Naive thymus-derived CD4-positive, alpha-beta T cell (primary cell): ENCODE results near the gene XXYLT1. TPM values are rescaled to one million over a fixed set of nuclear protein-coding genes. Genes with fewer than 3 reads are reported as not detected.

ENCODE experiments used
- ATAC-seq: fragments of 150-1000 bp; cut with Tn5 transposase; 2 replicates; pipeline ENCODE4 v1.10.0; 2021; ENCODE audit warnings: mild to moderate bottlenecking, moderate library complexity
- CTCF ChIA-PET: fragments of 350-600 bp; sonication (Branson Sonifier 250); formaldehyde crosslinking; loops from one replicate; lab custom pipeline; 2021; ENCODE audit warnings: antibody characterized with exemption; lab: Charles Lee
- POLR2A ChIA-PET: fragments of 350-600 bp; sonication (Branson Sonifier 250); formaldehyde crosslinking; loops from one replicate; lab custom pipeline; 2021; ENCODE audit warnings: antibody characterized with exemption, inconsistent platforms; lab: Charles Lee
- DNase-seq, 9 donors: peaks; one replicate each; pipeline versions ENCODE4 v3.0.0 to v3.0.0-alpha.2; 2020 to 2022; ENCODE audit warnings: mixed read lengths in 1 of 9
- H3K27ac ChIP-seq: one replicate; pipeline ENCODE4 v1.7.0; 2013; ENCODE audit warnings: mild to moderate bottlenecking, low read depth, low read length, moderate library complexity
- H3K27me3 ChIP-seq, 2 donors: one replicate each; pipeline ENCODE4 v1.7.0; 2013; ENCODE audit warnings: low read length in 2 of 2, mild to moderate bottlenecking in 2 of 2, moderate library complexity in 2 of 2; ENCODE audit not compliant: control insufficient read depth in 2 of 2, insufficient read depth in 2 of 2
- H3K36me3 ChIP-seq, 3 experiments: 1 replicate in 2 of 3; 2 replicates in 1 of 3; pipeline ENCODE4 v1.7.0; 2013; ENCODE audit warnings: low read length in 3 of 3, mild to moderate bottlenecking in 3 of 3, moderate library complexity in 1 of 3; ENCODE audit not compliant: insufficient read depth in 3 of 3, control insufficient read depth in 2 of 3
- H3K4me1 ChIP-seq, 2 donors: one replicate each; pipeline ENCODE4 v1.7.0; 2013; ENCODE audit warnings: low read length in 2 of 2, mild to moderate bottlenecking in 2 of 2, moderate library complexity in 1 of 2; ENCODE audit not compliant: control insufficient read depth in 2 of 2, insufficient read depth in 2 of 2
- H3K4me3 ChIP-seq: 2 replicates; pipeline ENCODE4 v1.7.0; 2013; ENCODE audit warnings: mild to moderate bottlenecking, low read length
- H3K9me3 ChIP-seq, 3 experiments: 1 replicate in 2 of 3; 2 replicates in 1 of 3; pipeline ENCODE4 v1.7.0; 2013; ENCODE audit warnings: low read length in 3 of 3; ENCODE audit not compliant: control insufficient read depth in 2 of 3
- H3K27ac Mint-ChIP-seq, 9 donors: one replicate each; pipeline ENCODE4 v1.8.0; 2020 to 2022; ENCODE audit warnings: mixed read lengths in 9 of 9, mild to moderate bottlenecking in 8 of 9, moderate library complexity in 5 of 9, inconsistent platforms in 2 of 9
- H3K27me3 Mint-ChIP-seq, 5 donors: one replicate each; pipeline ENCODE4 v1.8.0; 2021 to 2022; ENCODE audit warnings: mixed read lengths in 5 of 5, mild to moderate bottlenecking in 1 of 5
- H3K36me3 Mint-ChIP-seq, 5 donors: one replicate each; pipeline ENCODE4 v1.8.0; 2020 to 2022; ENCODE audit warnings: mixed read lengths in 5 of 5, mild to moderate bottlenecking in 3 of 5, inconsistent platforms in 1 of 5
- H3K4me1 Mint-ChIP-seq, 7 donors: one replicate each; pipeline ENCODE4 v1.8.0; 2020 to 2022; ENCODE audit warnings: mixed read lengths in 7 of 7, mild to moderate bottlenecking in 3 of 7, inconsistent platforms in 1 of 7
- H3K4me3 Mint-ChIP-seq, 10 donors: one replicate each; pipeline ENCODE4 v1.8.0; 2020 to 2022; ENCODE audit warnings: mild to moderate bottlenecking in 10 of 10, mixed read lengths in 10 of 10, moderate library complexity in 6 of 10, inconsistent platforms in 2 of 10
- H3K9me3 Mint-ChIP-seq, 11 donors: one replicate each; pipeline ENCODE4 v1.8.0; 2020 to 2022; ENCODE audit warnings: mixed read lengths in 11 of 11, mild to moderate bottlenecking in 4 of 11, inconsistent platforms in 1 of 11, moderate library complexity in 1 of 11
- intact Hi-C, 2 donors: fragments of 100-400 bp; cut with micrococcal nuclease; formaldehyde crosslinking; loops; one replicate each; pipeline ENCODE4 v1.15.1; 2023
- polyA plus RNA-seq, 2 donors: library from polyadenylated mRNA; unstranded; fragments of 300-500 nt; fragmentation: Illumina TruSeq; gene quantifications; one replicate each; pipeline ENCODE4 v1.2.3, GENCODE V29; 2021
- total RNA-seq, 6 experiments: library from RNA in 5 of 6; stranded (reverse) in 5 of 6; gene quantifications; 1 replicate in 5 of 6; 2 replicates in 1 of 6; pipeline ENCODE4 v1.2.3 and lab custom pipeline; 2021 to 2026

XXYLT1 gene
- total and polyA plus RNA-seq, 7 experiments from 2014 or later = 4.1 to 11.7 (median 7.2) TPM

GRCh38 chr3:195099951-195100785 is 170.8 kb downstream of the XXYLT1 start:
- intact Hi-C loops = loop anchor here in 1 of 2 donors (10.0 kb wide), 1 partner anchor 625 kb away; no protein-coding TSS in a partner anchor
- Mint-ChIP-seq H3K4me1 (peaks cover 0 to 24% (median 6%) of the 10 kb centered on the region in 7 donors), H3K27ac (peak overlapping the region in 2 of 9 donors; percentile 7 to 70), H3K9me3 (no peaks in the 10 kb centered on the region), H3K4me3 (peak overlapping the region in 1 of 10 donors; percentile 34), H3K36me3 (peaks cover 0 to 5% (median 0%) of the 10 kb centered on the region in 5 donors), H3K27me3 (no peaks in the 10 kb centered on the region)
- POLR2A ChIA-PET = interaction anchor here (0.6 to 0.7 kb wide), 2 partner anchors 13 to 397 kb away, joined by 3 read pairs; no protein-coding TSS in a partner anchor
- H3K36me3 ChIP-seq = no peaks in the 10 kb centered on the region
- H3K4me3 ChIP-seq = no peak overlapping the region
- no peak overlapping the region for H3K27ac ChIP-seq
- H3K4me1 ChIP-seq = no peaks in the 10 kb centered on the region
- no peak for ATAC-seq
- no peaks in the 10 kb centered on the region for H3K9me3 ChIP-seq
- DNase-seq = no peak
- H3K27me3 ChIP-seq = no peaks in the 10 kb centered on the region
- CTCF ChIA-PET = interaction anchor here (1.0 kb wide), 1 partner anchor 75 kb away, joined by 3 read pairs; no protein-coding TSS in a partner anchor

GRCh38 chr3:195098741-195099525 is 172.0 kb downstream of the XXYLT1 start:
- no peak overlapping the region for H3K4me3 ChIP-seq
- Mint-ChIP-seq H3K27ac (peak overlapping the region in 1 of 9 donors; percentile 20), H3K9me3 (peaks cover 0 to 3% (median 0%) of the 10 kb centered on the region in 11 donors), H3K4me1 (peaks cover 0 to 24% (median 6%) of the 10 kb centered on the region in 7 donors), H3K36me3 (peaks cover 0 to 7% (median 5%) of the 10 kb centered on the region in 5 donors), H3K4me3 (no peak overlapping the region), H3K27me3 (no peaks in the 10 kb centered on the region)
- no peaks in the 10 kb centered on the region for H3K27me3 ChIP-seq
- no peaks in the 10 kb centered on the region for H3K9me3 ChIP-seq
- H3K36me3 ChIP-seq = no peaks in the 10 kb centered on the region
- H3K27ac ChIP-seq = no peak overlapping the region
- H3K4me1 ChIP-seq = no peaks in the 10 kb centered on the region
- ChIA-PET CTCF (no interaction called here), POLR2A (interaction anchor here (0.6 kb wide), 1 partner anchor 98 kb away, joined by 3 read pairs; no protein-coding TSS in a partner anchor)
- DNase-seq (no peak), ATAC-seq (no peak)
- intact Hi-C loops = no loop called here

DNA sequence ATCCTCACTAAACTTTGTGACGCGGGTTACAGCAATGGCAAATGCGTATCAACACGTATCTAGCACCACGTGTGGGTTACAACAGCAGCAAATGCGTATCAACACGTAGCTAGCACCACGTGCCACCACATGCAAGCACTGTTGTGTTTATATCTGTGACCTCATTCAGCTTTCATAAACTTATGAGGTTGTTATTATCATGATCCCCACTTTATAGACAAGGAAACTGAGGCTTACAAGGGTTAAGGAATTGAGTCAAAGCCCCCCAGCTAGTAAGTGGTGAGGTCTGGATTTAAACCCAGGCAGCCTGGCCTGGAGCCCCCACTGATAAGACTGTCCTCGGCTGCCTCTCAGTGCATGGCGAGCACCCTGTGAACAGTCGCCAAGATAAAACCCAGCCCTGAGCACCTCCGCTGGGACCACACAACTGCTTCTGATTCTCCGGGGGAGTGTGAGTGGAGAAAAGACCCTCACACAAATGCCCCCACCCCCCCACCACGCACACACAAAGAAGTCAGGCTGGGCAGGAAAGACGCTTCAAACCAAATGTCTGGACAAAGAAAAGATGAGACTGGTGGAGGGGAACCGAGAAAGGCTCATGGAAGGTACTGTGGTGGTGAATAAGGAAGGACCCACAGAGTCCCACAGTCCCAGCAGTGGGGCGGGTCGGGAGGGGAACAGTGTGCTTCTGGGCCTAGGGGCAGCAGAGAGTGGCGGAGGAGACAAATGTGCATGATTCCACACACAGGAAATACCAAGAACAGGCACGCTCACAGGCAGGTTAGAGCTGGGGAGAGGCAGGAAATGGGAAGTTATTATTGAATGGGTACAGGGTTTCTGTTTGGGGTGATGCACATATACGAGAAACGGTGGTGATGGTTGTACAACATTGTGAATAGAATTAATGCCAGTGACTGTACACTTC is 173.4 kb downstream of the XXYLT1 start:
- ATAC-seq (no peak), DNase-seq (no peak)
- Histone ChIP-seq H3K27me3 (no peaks in the 10 kb centered on the region), H3K9me3 (no peaks in the 10 kb centered on the region), H3K4me3 (no peak overlapping the region), H3K36me3 (no peaks in the 10 kb centered on the region), H3K4me1 (no peaks in the 10 kb centered on the region), H3K27ac (no peak overlapping the region)
- Mint-ChIP-seq H3K27ac (peak overlapping the region in 1 of 9 donors; percentile 53), H3K27me3 (no peaks in the 10 kb centered on the region), H3K4me1 (peaks cover 0 to 24% (median 6%) of the 10 kb centered on the region in 7 donors), H3K9me3 (peaks cover 0 to 4% (median 0%) of the 10 kb centered on the region in 11 donors), H3K4me3 (no peak overlapping the region), H3K36me3 (peaks cover 0 to 10% (median 5%) of the 10 kb centered on the region in 5 donors)
- POLR2A ChIA-PET = no interaction called here
- intact Hi-C loops = no loop called here
- CTCF ChIA-PET = no interaction called here

GRCh38 chr3:195096484-195097330 is 174.3 kb downstream of the XXYLT1 start:
- ATAC-seq = no peak
- DNase-seq = no peak
- Mint-ChIP-seq H3K4me3 (no peak overlapping the region), H3K27ac (no peak overlapping the region), H3K9me3 (peaks cover 0 to 4% (median 0%) of the 10 kb centered on the region in 11 donors), H3K27me3 (no peaks in the 10 kb centered on the region), H3K4me1 (peaks cover 0 to 22% (median 6%) of the 10 kb centered on the region in 7 donors), H3K36me3 (peaks cover 0 to 10% (median 5%) of the 10 kb centered on the region in 5 donors)
- CTCF ChIA-PET = interaction anchor here (0.6 kb wide), 1 partner anchor 502 kb away, joined by 4 read pairs; no protein-coding TSS in a partner anchor
- Histone ChIP-seq H3K36me3 (no peaks in the 10 kb centered on the region), H3K27me3 (no peaks in the 10 kb centered on the region), H3K9me3 (no peaks in the 10 kb centered on the region), H3K4me1 (no peaks in the 10 kb centered on the region), H3K27ac (no peak overlapping the region), H3K4me3 (no peak overlapping the region)
- intact Hi-C loops = no loop called here
- POLR2A ChIA-PET = no interaction called here

DNA sequence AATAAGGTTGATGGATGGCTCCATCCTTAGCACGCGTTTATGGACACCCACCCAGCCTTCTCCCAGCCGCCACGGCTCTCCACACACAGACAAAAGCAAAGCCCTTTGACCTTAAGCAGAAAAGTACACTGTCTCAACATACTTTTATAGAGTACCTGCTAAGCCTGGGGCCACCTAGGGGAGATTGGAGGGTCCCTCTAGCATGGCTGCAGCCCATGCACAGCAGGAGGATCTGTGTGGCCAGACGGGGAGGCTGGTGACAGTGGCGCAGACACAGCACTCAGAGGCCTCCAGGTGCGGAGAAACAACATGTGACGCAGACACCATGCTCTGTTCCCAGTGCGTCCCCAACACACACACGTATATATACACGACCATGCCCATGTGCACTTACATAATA is 174.9 kb downstream of the XXYLT1 start:
- Mint-ChIP-seq H3K27me3 (no peaks in the 10 kb centered on the region), H3K27ac (no peak overlapping the region), H3K9me3 (peaks cover 0 to 4% (median 0%) of the 10 kb centered on the region in 11 donors), H3K4me1 (peaks cover 0 to 17% (median 5%) of the 10 kb centered on the region in 7 donors), H3K36me3 (peaks cover 0 to 10% (median 5%) of the 10 kb centered on the region in 5 donors), H3K4me3 (no peak overlapping the region)
- Histone ChIP-seq H3K36me3 (no peaks in the 10 kb centered on the region), H3K9me3 (no peaks in the 10 kb centered on the region), H3K4me3 (no peak overlapping the region), H3K27me3 (no peaks in the 10 kb centered on the region), H3K27ac (no peak overlapping the region), H3K4me1 (no peaks in the 10 kb centered on the region)
- ChIA-PET POLR2A (no interaction called here), CTCF (interaction anchor here (0.6 kb wide), 1 partner anchor 501 kb away, joined by 4 read pairs; no protein-coding TSS in a partner anchor)
- ATAC-seq (no peak), DNase-seq (no peak)
- intact Hi-C loops = no loop called here
